HCT116 (cell line): ENCODE measurements around the gene ATG5.

Experiments
- POLR2A ChIP-seq: IDR thresholded peaks from 2 replicates; pipeline ENCODE4 v1.7.0; 2011; ENCODE audit warnings: borderline replicate concordance; ENCODE audit not compliant: insufficient read depth, insufficient read length; ENCODE audit errors: extremely low read depth
- SIN3A ChIP-seq: IDR thresholded peaks from 2 replicates; pipeline ENCODE4 v1.6.1; 2012; ENCODE audit warnings: low read depth
- SRF ChIP-seq: IDR thresholded peaks from 2 replicates; pipeline ENCODE4 v1.6.1; 2012; ENCODE audit warnings: low read depth

DNA sequence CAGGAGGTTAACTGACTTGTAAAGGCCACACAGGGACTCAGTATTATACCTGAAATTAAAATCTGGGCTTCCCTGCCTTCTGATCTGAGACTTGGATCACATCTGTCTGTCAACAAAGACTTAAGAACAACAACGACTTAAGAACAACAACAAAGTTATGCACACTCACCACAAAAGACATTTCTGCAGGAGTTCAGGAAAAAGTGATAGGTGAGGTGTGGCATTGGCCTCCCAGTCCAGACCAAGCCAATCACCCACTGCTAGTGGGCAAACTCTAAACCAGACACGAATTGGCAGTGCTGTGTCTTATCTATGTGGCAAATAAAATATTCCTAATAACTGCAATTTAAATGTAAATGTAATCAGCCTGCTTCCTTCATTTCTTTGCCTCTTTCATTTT, 178.1 kb downstream of the ATG5 start:
- TF ChIP-seq SIN3A (no peak), POLR2A (no peak), SRF (no peak)
